GM23338 (cell line): Measurements from ENCODE around the gene RGS16. TPM values are rescaled to one million over a fixed set of nuclear protein-coding genes. Genes with fewer than 3 reads are reported as not detected.

Experiments
- ATAC-seq: fragments of 200-7000 bp; cut with Tn5 transposase; 3 replicates; pipeline ENCODE4 v1.9.1; 2020
- DNase-seq: peaks from one replicate; pipeline ENCODE4 v3.0.0-alpha.2; 2015; ENCODE audit warnings: low spot score
- H2AFZ ChIP-seq: fragments of 200-600 bp; sonication (generic); 2 replicates; pipeline ENCODE4 v1.8.0; 2016; ENCODE audit warnings: antibody characterized with exemption, mild to moderate bottlenecking, moderate library complexity
- H3F3A ChIP-seq: fragments of 200-600 bp; sonication (generic); replicated peaks from 2 replicates; pipeline ENCODE4 v1.8.0; 2017; ENCODE audit warnings: antibody characterized with exemption, mixed run types, low read depth
- H3K27ac ChIP-seq: fragments of 200-600 bp; sonication (generic); 2 replicates; pipeline ENCODE4 v1.6.1; 2016; ENCODE audit warnings: low read depth
- H3K27me3 ChIP-seq: fragments of 200-600 bp; sonication (generic); 2 replicates; pipeline ENCODE4 v1.8.0; 2016; ENCODE audit warnings: mild to moderate bottlenecking, mixed run types, moderate library complexity; ENCODE audit not compliant: insufficient read depth
- H3K36me3 ChIP-seq: fragments of 200-600 bp; sonication (generic); 2 replicates; pipeline ENCODE4 v1.8.0; 2016; ENCODE audit warnings: mild to moderate bottlenecking; ENCODE audit not compliant: insufficient read depth
- H3K4me1 ChIP-seq: fragments of 200-600 bp; sonication (generic); 2 replicates; pipeline ENCODE4 v1.8.0; 2016; ENCODE audit warnings: mild to moderate bottlenecking, moderate library complexity; ENCODE audit not compliant: insufficient read depth
- H3K4me2 ChIP-seq: fragments of 200-600 bp; sonication (generic); 2 replicates; pipeline ENCODE4 v1.7.1; 2017; ENCODE audit warnings: mixed run types
- H3K4me3 ChIP-seq: fragments of 200-600 bp; sonication (generic); 2 replicates; pipeline ENCODE4 v1.6.1; 2016; ENCODE audit warnings: mixed run types
- H3K79me2 ChIP-seq: fragments of 200-600 bp; sonication (generic); replicated peaks from 2 replicates; pipeline ENCODE4 v1.8.0; 2017; ENCODE audit warnings: mild to moderate bottlenecking; ENCODE audit not compliant: insufficient read depth
- H3K9me2 ChIP-seq: fragments of 200-600 bp; sonication (generic); 2 replicates; pipeline ENCODE4 v1.8.0; 2017; ENCODE audit not compliant: insufficient read depth
- H4K20me1 ChIP-seq: fragments of 200-600 bp; sonication (generic); replicated peaks from 2 replicates; pipeline ENCODE4 v1.8.0; 2017; ENCODE audit warnings: mild to moderate bottlenecking; ENCODE audit not compliant: insufficient read depth
- H3K27ac Mint-ChIP-seq: 2 replicates; pipeline ENCODE4 v1.8.0; 2020; ENCODE audit warnings: inconsistent platforms, mild to moderate bottlenecking, moderate library complexity, mixed read lengths
- H3K27me3 Mint-ChIP-seq: 3 replicates; pipeline ENCODE4 v1.8.0; 2022; ENCODE audit warnings: low read depth, mild to moderate bottlenecking, moderate library complexity, mixed read lengths, inconsistent platforms; ENCODE audit not compliant: insufficient read depth, poor library complexity
- H3K36me3 Mint-ChIP-seq: 3 replicates; pipeline ENCODE4 v1.8.0; 2021; ENCODE audit warnings: low read depth, mild to moderate bottlenecking, inconsistent platforms, moderate library complexity, mixed read lengths
- H3K4me1 Mint-ChIP-seq: 3 replicates; pipeline ENCODE4 v1.8.0; 2020; ENCODE audit warnings: mild to moderate bottlenecking, inconsistent platforms, mixed read lengths
- H3K4me3 Mint-ChIP-seq: 3 replicates; pipeline ENCODE4 v1.8.0; 2021; ENCODE audit warnings: moderate library complexity, mild to moderate bottlenecking, inconsistent platforms, mixed read lengths
- H3K9me3 Mint-ChIP-seq: 3 replicates; pipeline ENCODE4 v1.8.0; 2020; ENCODE audit warnings: moderate library complexity, mild to moderate bottlenecking, inconsistent platforms, mixed read lengths
- CREB1 ChIP-seq: fragments of 250-450 bp; sonication (Bioruptor Pico); IDR thresholded peaks from 2 replicates; pipeline ENCODE4 v1.5.0; 2020; ENCODE audit warnings: low read depth, mild to moderate bottlenecking, moderate library complexity
- JUNB ChIP-seq: IDR thresholded peaks from one replicate; pipeline ENCODE4 v1.6.1; 2016; ENCODE audit warnings: antibody characterized with exemption; ENCODE audit not compliant: unreplicated experiment
- POLR2AphosphoS5 ChIP-seq: IDR thresholded peaks from 2 replicates; pipeline ENCODE4 v1.6.1; 2016; ENCODE audit warnings: antibody characterized with exemption, low read depth
- ZNF114 ChIP-seq: fragments of 250-450 bp; sonication (Bioruptor Pico); IDR thresholded peaks from 2 replicates; pipeline ENCODE4 v1.5.0; 2020; ENCODE audit warnings: mild to moderate bottlenecking, moderate library complexity
- ZNF462 ChIP-seq: fragments of 250-450 bp; sonication (Bioruptor Pico); IDR thresholded peaks from 2 replicates; pipeline ENCODE4 v1.5.0; 2020; ENCODE audit warnings: mild to moderate bottlenecking, moderate library complexity
- polyA plus RNA-seq: library from polyadenylated mRNA; unstranded; fragments of >200 nt; fragmentation: Nextera tagmentation; extraction: Ambion mirVana; gene quantifications from 2 replicates; pipeline ENCODE4 v1.2.1, GENCODE V29; 2016
- total RNA-seq: library from RNA; depleted of rRNA; stranded (reverse); fragments of >200 nt; shearing (Covaris generic); gene quantifications from 2 replicates; pipeline ENCODE4 v1.2.3, GENCODE V29; 2014
- TF ChIP-seq, protein P1 (sequence below): IDR thresholded peaks from one replicate; pipeline ENCODE4 v1.6.1; 2018; ENCODE audit warnings: antibody characterized with exemption; ENCODE audit not compliant: unreplicated experiment

Gene RGS16
- total and polyA plus RNA-seq, 2 experiments from 2014 or later: 15.4 to 31.6 TPM

DNA sequence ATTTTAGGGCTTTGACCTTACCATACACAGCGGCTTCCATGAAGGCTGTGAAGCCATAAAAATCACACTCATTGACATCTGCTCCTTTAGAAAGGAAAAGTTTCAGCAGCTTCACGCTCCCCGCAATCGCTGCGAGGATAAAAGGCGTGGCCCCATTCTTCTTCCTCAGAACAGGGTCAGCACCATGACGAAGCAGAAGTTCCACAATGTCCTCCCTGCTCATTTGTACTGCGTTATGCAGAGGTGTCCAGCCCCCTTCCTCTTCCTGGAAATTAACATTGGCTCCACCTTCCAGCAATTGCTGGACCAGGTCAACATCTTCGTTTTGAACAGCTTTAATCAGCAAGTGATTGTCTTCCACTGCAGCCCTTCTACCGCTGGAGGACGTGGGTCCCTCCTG lies 17.8 kb downstream of the RGS16 start (continued):
- TF ChIP-seq ZNF462 (CRISPR knock-in tag) (no peak), JUNB (no peak), CREB1 (no peak)
- TF ChIP-seq, protein P1, sequence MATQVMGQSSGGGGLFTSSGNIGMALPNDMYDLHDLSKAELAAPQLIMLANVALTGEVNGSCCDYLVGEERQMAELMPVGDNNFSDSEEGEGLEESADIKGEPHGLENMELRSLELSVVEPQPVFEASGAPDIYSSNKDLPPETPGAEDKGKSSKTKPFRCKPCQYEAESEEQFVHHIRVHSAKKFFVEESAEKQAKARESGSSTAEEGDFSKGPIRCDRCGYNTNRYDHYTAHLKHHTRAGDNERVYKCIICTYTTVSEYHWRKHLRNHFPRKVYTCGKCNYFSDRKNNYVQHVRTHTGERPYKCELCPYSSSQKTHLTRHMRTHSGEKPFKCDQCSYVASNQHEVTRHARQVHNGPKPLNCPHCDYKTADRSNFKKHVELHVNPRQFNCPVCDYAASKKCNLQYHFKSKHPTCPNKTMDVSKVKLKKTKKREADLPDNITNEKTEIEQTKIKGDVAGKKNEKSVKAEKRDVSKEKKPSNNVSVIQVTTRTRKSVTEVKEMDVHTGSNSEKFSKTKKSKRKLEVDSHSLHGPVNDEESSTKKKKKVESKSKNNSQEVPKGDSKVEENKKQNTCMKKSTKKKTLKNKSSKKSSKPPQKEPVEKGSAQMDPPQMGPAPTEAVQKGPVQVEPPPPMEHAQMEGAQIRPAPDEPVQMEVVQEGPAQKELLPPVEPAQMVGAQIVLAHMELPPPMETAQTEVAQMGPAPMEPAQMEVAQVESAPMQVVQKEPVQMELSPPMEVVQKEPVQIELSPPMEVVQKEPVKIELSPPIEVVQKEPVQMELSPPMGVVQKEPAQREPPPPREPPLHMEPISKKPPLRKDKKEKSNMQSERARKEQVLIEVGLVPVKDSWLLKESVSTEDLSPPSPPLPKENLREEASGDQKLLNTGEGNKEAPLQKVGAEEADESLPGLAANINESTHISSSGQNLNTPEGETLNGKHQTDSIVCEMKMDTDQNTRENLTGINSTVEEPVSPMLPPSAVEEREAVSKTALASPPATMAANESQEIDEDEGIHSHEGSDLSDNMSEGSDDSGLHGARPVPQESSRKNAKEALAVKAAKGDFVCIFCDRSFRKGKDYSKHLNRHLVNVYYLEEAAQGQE: no peak

- Histone ChIP-seq H3K79me2 (no peaks in the 10 kb centered on the region), H3K27me3 (no peaks in the 10 kb centered on the region), H3K27ac (no peak overlapping the region), H3K4me2 (no peak overlapping the region), H3K36me3 (no peaks in the 10 kb centered on the region), H4K20me1 (no peaks in the 10 kb centered on the region), H3K9me2 (no peaks in the 10 kb centered on the region; the same call in none of the 2 replicates), H3K4me3 (no peak overlapping the region), H3K4me1 (peaks cover 13% of the 10 kb centered on the region), H2AFZ (peak overlapping the region; percentile 66; the same call in 1 of the 2 replicates), H3F3A (no peaks in the 10 kb centered on the region)
- H3K4me1 Mint-ChIP-seq: peaks cover 13% of the 10 kb centered on the region
- H3K9me3 Mint-ChIP-seq: no peaks in the 10 kb centered on the region
- H3K27me3 Mint-ChIP-seq: peaks cover 7% of the 10 kb centered on the region
- no peak overlapping the region for H3K27ac Mint-ChIP-seq
- no peak for DNase-seq
- no peak for ATAC-seq
- no peaks in the 10 kb centered on the region; the same call in 2 of the 3 replicates for H3K36me3 Mint-ChIP-seq
- no peak overlapping the region for H3K4me3 Mint-ChIP-seq
- TF ChIP-seq, protein P1: no peak
- TF ChIP-seq JUNB: no peak
- no peak for TF ChIP-seq POLR2AphosphoS5
- TF ChIP-seq ZNF114: no peak
Observed at GRCh38 chr1:182584746-182585145, 19.4 kb downstream of the RGS16 start.
